OCI-LY7 (cell line): ENCODE measurements around the gene ARL8B. TPM values are rescaled to one million over a fixed set of nuclear protein-coding genes. Genes with fewer than 3 reads are reported as not detected.

ENCODE experiments used
- BruUV-seq: library from RNA; stranded (reverse); fragments of 400-500 nt; replicated peaks from 2 replicates; lab custom pipeline; 2021; lab: Mats Ljungman, UMichigan
- CTCF ChIA-PET: fragments of 300-600 bp; sonication (Branson Sonifier 250); formaldehyde crosslinking; loops from one replicate; lab custom pipeline; 2022; ENCODE audit warnings: antibody characterized with exemption; ENCODE audit not compliant: unreplicated experiment; lab: Charles Lee
- POLR2A ChIA-PET: fragments of 300-600 bp; sonication (Branson Sonifier 250); formaldehyde crosslinking; loops from one replicate; lab custom pipeline; 2022; ENCODE audit warnings: antibody characterized with exemption; lab: Charles Lee
- DNase-seq: peaks from one replicate; pipeline ENCODE4 v3.0.0-alpha.2; 2015; ENCODE audit warnings: low spot score
- H2AFZ ChIP-seq: fragments of 200-600 bp; sonication (generic), shearing (Covaris generic); 2 replicates; pipeline ENCODE4 v1.6.1; 2014; ENCODE audit warnings: mild to moderate bottlenecking, antibody characterized with exemption, low read length, moderate library complexity
- H3K27ac ChIP-seq: fragments of 200-600 bp; sonication (generic); 2 replicates; pipeline ENCODE4 v1.5.1; 2014; ENCODE audit warnings: mixed run types, low read depth, mild to moderate bottlenecking, moderate library complexity, low read length, inconsistent platforms; ENCODE audit not compliant: poor library complexity, severe bottlenecking
- H3K36me3 ChIP-seq: fragments of 200-600 bp; sonication (generic); 2 replicates; pipeline ENCODE4 v1.6.1; 2014; ENCODE audit warnings: mild to moderate bottlenecking, antibody characterized with exemption, low read length, moderate library complexity, mixed read lengths; ENCODE audit not compliant: insufficient read depth
- H3K4me1 ChIP-seq: fragments of 200-600 bp; sonication (generic); 2 replicates; pipeline ENCODE4 v1.5.1; 2014; ENCODE audit warnings: mild to moderate bottlenecking, low read length; ENCODE audit not compliant: insufficient read depth, poor library complexity, severe bottlenecking
- H3K4me2 ChIP-seq: fragments of 200-600 bp; sonication (generic); 2 replicates; pipeline ENCODE4 v1.6.1; 2014; ENCODE audit warnings: mild to moderate bottlenecking, low read length
- H3K4me3 ChIP-seq: fragments of 200-600 bp; sonication (generic); 2 replicates; pipeline ENCODE4 v1.5.1; 2014; ENCODE audit warnings: mild to moderate bottlenecking, low read depth, low read length; ENCODE audit not compliant: poor library complexity, severe bottlenecking
- H3K79me2 ChIP-seq: fragments of 200-600 bp; sonication (generic); 2 replicates; pipeline ENCODE4 v1.6.1; 2016; ENCODE audit warnings: low read depth, mild to moderate bottlenecking, low read length, moderate library complexity, mixed read lengths; ENCODE audit not compliant: insufficient read depth
- H3K9me2 ChIP-seq: fragments of 200-600 bp; sonication (generic); 2 replicates; pipeline ENCODE4 v1.6.1; 2016; ENCODE audit warnings: mild to moderate bottlenecking, low read length, mixed read lengths; ENCODE audit not compliant: insufficient read depth
- H3K9me3 ChIP-seq: fragments of 200-600 bp; sonication (generic); 2 replicates; pipeline ENCODE4 v1.6.1; 2014; ENCODE audit warnings: mild to moderate bottlenecking, mixed run types, low read length, mixed read lengths
- H4K20me1 ChIP-seq: fragments of 200-600 bp; sonication (generic); 2 replicates; pipeline ENCODE4 v1.6.1; 2014; ENCODE audit warnings: mild to moderate bottlenecking, antibody characterized with exemption, low read length, moderate library complexity, mixed read lengths; ENCODE audit not compliant: insufficient read depth
- CTCF ChIP-seq: fragments of 200-600 bp; sonication (generic); conservative IDR thresholded peaks from 2 replicates; pipeline ENCODE4 v1.5.1; 2014; ENCODE audit warnings: mild to moderate bottlenecking, antibody characterized with exemption, low read length, moderate library complexity, mixed read lengths
- EZH2phosphoT487 ChIP-seq: fragments of 200-600 bp; sonication (generic); IDR thresholded peaks from 2 replicates; pipeline ENCODE4 v1.6.1; 2018; ENCODE audit warnings: low read depth, borderline replicate concordance, mild to moderate bottlenecking, mixed run types, antibody characterized with exemption, low read length, moderate library complexity, mixed read lengths
- intact Hi-C: fragments of 100-400 bp; cut with micrococcal nuclease; formaldehyde crosslinking; loops from one replicate; pipeline ENCODE4 v1.10.0; 2022; ENCODE audit not compliant: unreplicated experiment
- total RNA-seq, 2 experiments: library from RNA; depleted of rRNA in 1 of 2; stranded (reverse); fragments of >200 nt in 1 of 2; shearing (Covaris generic) in 1 of 2; gene quantifications; 2 replicates each; pipeline ENCODE4 v1.2.3, GENCODE V29; 2014 to 2022

The ARL8B gene
- total RNA-seq, 2 experiments from 2014 or later: 27.1 to 60.4 TPM

- H3K9me3 ChIP-seq: no peaks in the 10 kb centered on the region
- H3K79me2 ChIP-seq: peaks cover 77% of the 10 kb centered on the region
- H4K20me1 ChIP-seq: peaks cover 10% of the 10 kb centered on the region; the same call in 1 of the 2 replicates
- TF ChIP-seq EZH2phosphoT487: no peak
- TF ChIP-seq CTCF: no peak
- no peaks in the 10 kb centered on the region for H3K9me2 ChIP-seq
- H3K4me3 ChIP-seq: peak overlapping the region; percentile 98
- TSS peak; percentile 67 for BruUV-seq
- H3K4me2 ChIP-seq: peak overlapping the region; percentile 82
- ChIA-PET CTCF (interaction anchor here (1.0 to 1.5 kb wide), 2 partner anchors 10 to 64 kb away, joined by 3 to 5 read pairs; partner anchors contain the start of gene ARL8B), POLR2A (interaction anchor here (1.1 to 13.5 kb wide), 10 partner anchors 7 to 693 kb away, joined by 3 to 444 read pairs (median 16); partner anchors contain the start of genes ARL8B and ITPR1)
- H3K27ac ChIP-seq: peak overlapping the region; percentile 98
- peaks cover 53% of the 10 kb centered on the region for H3K36me3 ChIP-seq
- intact Hi-C loops: loop anchor here (1.0 to 2.0 kb wide), 4 partner anchors 10 to 680 kb away; partner anchors contain the start of gene ARL8B
- no peak overlapping the region for H2AFZ ChIP-seq
- no peak for DNase-seq
- peaks cover 53% of the 10 kb centered on the region for H3K4me1 ChIP-seq
Observed at GRCh38 chr3:5186858-5187155, 64.7 kb downstream of the ARL8B start.

- Histone ChIP-seq H3K4me1 (peaks cover 53% of the 10 kb centered on the region), H2AFZ (no peak within 1 kb of the TSS), H3K27ac (peak within 1 kb of the TSS; percentile 99), H4K20me1 (peaks cover 14% of the 10 kb centered on the region; the same call in 1 of the 2 replicates), H3K4me2 (peak within 1 kb of the TSS; percentile 82), H3K4me3 (peak within 1 kb of the TSS; percentile 98), H3K9me2 (no peaks in the 10 kb centered on the region), H3K36me3 (peaks cover 58% of the 10 kb centered on the region), H3K9me3 (no peaks in the 10 kb centered on the region), H3K79me2 (peaks cover 81% of the 10 kb centered on the region)
- ChIA-PET CTCF (interaction anchor here (1.0 to 1.5 kb wide), 2 partner anchors 9 to 65 kb away, joined by 3 to 5 read pairs; partner anchors contain the start of gene ARL8B), POLR2A (interaction anchor here (1.1 to 13.5 kb wide), 11 partner anchors 6 to 694 kb away, joined by 3 to 444 read pairs (median 15); partner anchors contain the start of genes ARL8B and ITPR1)
- intact Hi-C loops: loop anchor here (1.0 to 2.0 kb wide), 4 partner anchors 10 to 681 kb away; partner anchors contain the start of gene ARL8B
- TF ChIP-seq EZH2phosphoT487 (no peak), CTCF (no peak)
- no TSS peak for BruUV-seq
- peak; percentile 96 for DNase-seq
Observed at GRCh38 chr3:5187156-5187919, 65.2 kb downstream of the ARL8B start, which contains the start of gene EDEM1. TSS of gene EDEM1 (plus strand) at chr3:5187707. CDS start at chr3:5187806, 99 bp downstream.
